SK-N-SH (cell line): ENCODE results near the gene VKORC1L1.

Experiments used
- CHD2 ChIP-seq: fragments of 150-350 bp; IDR thresholded peaks from 2 replicates; pipeline ENCODE4 v1.6.1; 2018; ENCODE audit warnings: low read length; ENCODE audit not compliant: partially characterized antibody
- FOSL2 ChIP-seq: IDR thresholded peaks from 2 replicates; pipeline ENCODE4 v1.4.0; 2012; ENCODE audit warnings: low read depth, mild to moderate bottlenecking, moderate library complexity, borderline replicate concordance
- JUND ChIP-seq: IDR thresholded peaks from 2 replicates; pipeline ENCODE4 v1.4.0; 2012
- POLR2AphosphoS5 ChIP-seq: IDR thresholded peaks from 2 replicates; pipeline ENCODE4 v1.6.1; 2012; ENCODE audit warnings: low read depth, low read length
- RCOR1 ChIP-seq: fragments of 150-350 bp; IDR thresholded peaks from 2 replicates; pipeline ENCODE4 v1.6.1; 2017; ENCODE audit warnings: antibody characterized with exemption, low read length
- TF ChIP-seq, protein P1 (sequence below): fragments of 200-600 bp; sonication (generic); IDR thresholded peaks from 2 replicates; pipeline ENCODE4 v1.6.1; 2017; ENCODE audit warnings: antibody characterized with exemption, mild to moderate bottlenecking, moderate library complexity

DNA sequence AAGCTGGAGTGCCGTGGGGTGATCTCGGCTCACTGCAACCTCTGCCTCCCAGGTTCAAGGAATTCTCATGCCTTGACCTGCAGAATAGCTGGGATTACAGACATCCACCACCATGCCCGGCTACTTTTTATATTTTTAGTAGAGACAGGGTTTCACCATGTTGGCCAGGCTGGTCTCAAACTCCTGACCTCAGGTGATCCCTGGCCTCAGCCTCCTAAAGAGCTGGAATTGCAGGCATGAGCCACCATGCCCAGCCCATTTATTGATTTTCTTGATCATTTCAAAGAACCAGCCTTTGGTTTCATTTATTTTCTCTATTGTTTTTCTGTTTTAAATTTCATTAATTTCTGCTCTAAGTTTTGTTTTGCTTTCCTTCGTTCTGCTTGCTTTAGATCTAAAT lies 58.8 kb downstream of the VKORC1L1 start:
- TF ChIP-seq, protein P1, sequence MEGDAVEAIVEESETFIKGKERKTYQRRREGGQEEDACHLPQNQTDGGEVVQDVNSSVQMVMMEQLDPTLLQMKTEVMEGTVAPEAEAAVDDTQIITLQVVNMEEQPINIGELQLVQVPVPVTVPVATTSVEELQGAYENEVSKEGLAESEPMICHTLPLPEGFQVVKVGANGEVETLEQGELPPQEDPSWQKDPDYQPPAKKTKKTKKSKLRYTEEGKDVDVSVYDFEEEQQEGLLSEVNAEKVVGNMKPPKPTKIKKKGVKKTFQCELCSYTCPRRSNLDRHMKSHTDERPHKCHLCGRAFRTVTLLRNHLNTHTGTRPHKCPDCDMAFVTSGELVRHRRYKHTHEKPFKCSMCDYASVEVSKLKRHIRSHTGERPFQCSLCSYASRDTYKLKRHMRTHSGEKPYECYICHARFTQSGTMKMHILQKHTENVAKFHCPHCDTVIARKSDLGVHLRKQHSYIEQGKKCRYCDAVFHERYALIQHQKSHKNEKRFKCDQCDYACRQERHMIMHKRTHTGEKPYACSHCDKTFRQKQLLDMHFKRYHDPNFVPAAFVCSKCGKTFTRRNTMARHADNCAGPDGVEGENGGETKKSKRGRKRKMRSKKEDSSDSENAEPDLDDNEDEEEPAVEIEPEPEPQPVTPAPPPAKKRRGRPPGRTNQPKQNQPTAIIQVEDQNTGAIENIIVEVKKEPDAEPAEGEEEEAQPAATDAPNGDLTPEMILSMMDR, result no peak
- no peak for TF ChIP-seq POLR2AphosphoS5
- no peak for TF ChIP-seq JUND
- no peak for TF ChIP-seq CHD2
- no peak for TF ChIP-seq RCOR1
- TF ChIP-seq FOSL2, result no peak
